Spleen (tissue), 11 donors: ENCODE data around the gene LRIG1. TPM values are rescaled to one million over a fixed set of nuclear protein-coding genes. Genes with fewer than 3 reads are reported as not detected.

Experiments used
- DNase-seq: peaks from one replicate; pipeline ENCODE4 v3.0.0-alpha.2; 2020
- H3K27ac ChIP-seq, 8 donors: fragments of 200-600 bp; sonication (generic) in 7 of 8; 1 replicate in 4 of 8; 2 replicates in 4 of 8; pipeline versions ENCODE4 v1.5.0 to v1.8.0; 2016 to 2021; ENCODE audit warnings: inconsistent platforms in 4 of 8, mild to moderate bottlenecking in 4 of 8, moderate library complexity in 1 of 8
- H3K27me3 ChIP-seq, 7 donors: fragments of 200-600 bp; sonication (generic) in 6 of 7; replicated peaks in 1 of 7; 1 replicate in 4 of 7; 2 replicates in 3 of 7; pipeline versions ENCODE4 v1.5.0 to v1.8.0; 2016 to 2021; ENCODE audit warnings: inconsistent platforms in 3 of 7, mild to moderate bottlenecking in 1 of 7
- H3K36me3 ChIP-seq, 6 donors: fragments of 200-600 bp; sonication (generic) in 5 of 6; 1 replicate in 4 of 6; 2 replicates in 2 of 6; pipeline versions ENCODE4 v1.5.0 to v1.8.0; 2016 to 2021; ENCODE audit warnings: inconsistent platforms in 2 of 6
- H3K4me1 ChIP-seq, 6 donors: fragments of 200-600 bp; sonication (generic) in 5 of 6; 1 replicate in 3 of 6; 2 replicates in 3 of 6; pipeline versions ENCODE4 v1.5.0 to v1.8.0; 2016 to 2021; ENCODE audit warnings: inconsistent platforms in 3 of 6
- H3K4me3 ChIP-seq, 8 donors: fragments of 200-600 bp; sonication (generic) in 7 of 8; 1 replicate in 4 of 8; 2 replicates in 4 of 8; pipeline versions ENCODE4 v1.5.0 to v1.8.0; 2016 to 2021; ENCODE audit warnings: inconsistent platforms in 4 of 8, mild to moderate bottlenecking in 4 of 8, moderate library complexity in 2 of 8
- H3K9me3 ChIP-seq, 8 donors: fragments of 200-600 bp; sonication (generic) in 7 of 8; 1 replicate in 4 of 8; 2 replicates in 4 of 8; pipeline versions ENCODE4 v1.5.0 to v1.8.0; 2016 to 2021; ENCODE audit warnings: inconsistent platforms in 4 of 8
- CTCF ChIP-seq, 11 experiments: fragments of 200-600 bp in 7 of 11; fragments of 450-650 bp in 4 of 11; sonication (generic) in 4 of 11; IDR thresholded peaks in 8 of 11; conservative IDR thresholded peaks in 3 of 11; 1 replicate in 7 of 11; 2 replicates in 4 of 11; pipeline versions ENCODE4 v1.4.0 to v1.8.0; 2016 to 2021; ENCODE audit warnings: antibody characterized with exemption in 11 of 11, inconsistent platforms in 4 of 11, mild to moderate bottlenecking in 1 of 11
- POLR2A ChIP-seq, 3 donors: fragments of 450-650 bp; IDR thresholded peaks; one replicate each; pipeline ENCODE4 v1.5.1; 2017; ENCODE audit warnings: antibody characterized with exemption in 3 of 3, mild to moderate bottlenecking in 1 of 3
- POLR2AphosphoS5 ChIP-seq, 3 donors: sonication (generic); formaldehyde crosslinking; IDR thresholded peaks; one replicate each; pipeline ENCODE4 v1.5.1; 2017; ENCODE audit warnings: antibody characterized with exemption in 3 of 3
- WGBS, 5 donors: extraction: QIAGEN DNeasy Blood & Tissue Kit in 3 of 5; methylation state at CpG; one replicate each; pipeline versions ENCODE4 v1.1.5 to v1.1.7; 2013 to 2018; 5-methylcytosine and 5-hydroxymethylcytosine counted together
- intact Hi-C: fragments of 100-400 bp; cut with DNase I; formaldehyde crosslinking; loops from one replicate; pipeline ENCODE4 v1.15.0; 2023; ENCODE audit warnings: low total_unique reads
- polyA plus RNA-seq, 3 donors: library from polyadenylated mRNA; stranded (reverse); fragments of 200-250 nt; gene quantifications; one replicate each; pipeline ENCODE4 v1.2.1, GENCODE V29; 2013
- total RNA-seq, 7 donors: library from RNA; depleted of rRNA in 3 of 7; stranded (reverse); fragments of >200 nt in 3 of 7; fragmentation: NEBNext Ultra II Directional in 4 of 7; extraction: Animal tissue kit (Norgen Biotek cat#: 25700) in 4 of 7; gene quantifications; one replicate each; pipeline versions ENCODE4 v1.1.0 to v1.2.1, GENCODE V29; 2016 to 2021
- donor health status: healthy with polysubstance abuse.
- donor health status: DM: no; HTN: no; CAD: no; lungs with moderate emphysema.
- donor health status: DM: no; HTN: no; CAD: no.
- donor health status: Bipolar disorder and iron deficiency.
- donor health status: healthy.
- donor health status: DM: no; HTN: no; CAD: no.
- donor health status: DM: yes; HTN: yes; CAD: no.

The LRIG1 gene
- total and polyA plus RNA-seq, 10 donors: 5.9 to 19.7 (median 11.9) TPM

- 96 to 98% (median 96%) methylated on average over 24 to 26 of the region's 26 CpGs for WGBS, 5 donors
- Histone ChIP-seq H3K9me3 (peaks cover 0 to 10% (median 2%) of the 10 kb centered on the region in 8 donors), H3K4me3 (no peak overlapping the region), H3K36me3 (peaks cover 0 to 100% (median 76%) of the 10 kb centered on the region in 6 donors), H3K27me3 (no peaks in the 10 kb centered on the region), H3K4me1 (no peaks in the 10 kb centered on the region), H3K27ac (no peak overlapping the region)
- no peak for DNase-seq
- intact Hi-C loops: no loop called here
- TF ChIP-seq POLR2A (IDR thresholded peaks at IDR 0.05) (no peak), CTCF (IDR thresholded peaks at IDR 0.05 in 8 of 11, conservative IDR thresholded peaks at IDR 0.05 in 3 of 11) (no peak), POLR2AphosphoS5 (IDR thresholded peaks at IDR 0.05) (peak in 1 of 3 donors; percentile 14)
Measured at GRCh38 chr3:66380200-66380932, 120.5 kb downstream of the LRIG1 start.

GRCh38 chr3:66379565-66379964 lies 121.3 kb downstream of the LRIG1 start:
- Histone ChIP-seq H3K27me3 (no peaks in the 10 kb centered on the region), H3K4me3 (no peak overlapping the region), H3K9me3 (peaks cover 0 to 2% (median 0%) of the 10 kb centered on the region in 8 donors), H3K36me3 (peaks cover 0 to 100% (median 68%) of the 10 kb centered on the region in 6 donors), H3K27ac (no peak overlapping the region), H3K4me1 (no peaks in the 10 kb centered on the region)
- 95 to 97% (median 96%) methylated on average over 9 of the region's 9 CpGs for WGBS, 5 donors
- intact Hi-C loops: loop anchor here (10.0 kb wide), 1 partner anchor 105 kb away; no protein-coding TSS in a partner anchor
- no peak for DNase-seq
- TF ChIP-seq POLR2A (IDR thresholded peaks at IDR 0.05) (no peak), CTCF (IDR thresholded peaks at IDR 0.05 in 8 of 11, conservative IDR thresholded peaks at IDR 0.05 in 3 of 11) (no peak), POLR2AphosphoS5 (IDR thresholded peaks at IDR 0.05) (no peak)

- 85 to 91% (median 87%) methylated on average over 5 of the region's 5 CpGs for WGBS, 5 donors
- Histone ChIP-seq H3K4me3 (no peak overlapping the region), H3K4me1 (no peaks in the 10 kb centered on the region), H3K9me3 (no peaks in the 10 kb centered on the region), H3K27me3 (no peaks in the 10 kb centered on the region), H3K27ac (peak overlapping the region in 3 of 8 donors; percentile 41 to 46 (median 46)), H3K36me3 (peaks cover 0 to 100% (median 56%) of the 10 kb centered on the region in 6 donors)
- TF ChIP-seq CTCF (IDR thresholded peaks at IDR 0.05 in 8 of 11, conservative IDR thresholded peaks at IDR 0.05 in 3 of 11) (peak in 6 of 11 experiments; percentile 23 to 44 (median 40)), POLR2AphosphoS5 (IDR thresholded peaks at IDR 0.05) (no peak)
- intact Hi-C loops: loop anchor here (10.0 kb wide), 1 partner anchor 103 kb away; no protein-coding TSS in a partner anchor
- DNase-seq: no peak
Measured at GRCh38 chr3:66378256-66378655, 122.6 kb downstream of the LRIG1 start.

- intact Hi-C loops: loop anchor here (10.0 kb wide), 1 partner anchor 103 kb away; no protein-coding TSS in a partner anchor
- 77 to 90% (median 81%) methylated on average over 5 of the region's 5 CpGs for whole genome bisulfite sequencing, 5 donors
- Histone ChIP-seq H3K27me3 (no peaks in the 10 kb centered on the region), H3K36me3 (peaks cover 0 to 100% (median 52%) of the 10 kb centered on the region in 6 donors), H3K4me1 (no peaks in the 10 kb centered on the region), H3K4me3 (no peak overlapping the region), H3K9me3 (no peaks in the 10 kb centered on the region), H3K27ac (peak overlapping the region in 3 of 8 donors; percentile 41 to 46 (median 46))
- no peak for TF ChIP-seq POLR2A (IDR thresholded peaks at IDR 0.05)
- no peak for DNase-seq
Measured at GRCh38 chr3:66377800-66378199, 123.0 kb downstream of the LRIG1 start.
